ENCODE results near the gene HIPK2. TPM values are rescaled to one million over a fixed set of nuclear protein-coding genes. Genes with fewer than 3 reads are reported as not detected.
A peak's percentile ranks its signal among the peaks of the same experiment; 100 is the strongest.

Gene HIPK2
- total RNA-seq, 1 experiment from 2014 or later = 12.2 TPM

DNA sequence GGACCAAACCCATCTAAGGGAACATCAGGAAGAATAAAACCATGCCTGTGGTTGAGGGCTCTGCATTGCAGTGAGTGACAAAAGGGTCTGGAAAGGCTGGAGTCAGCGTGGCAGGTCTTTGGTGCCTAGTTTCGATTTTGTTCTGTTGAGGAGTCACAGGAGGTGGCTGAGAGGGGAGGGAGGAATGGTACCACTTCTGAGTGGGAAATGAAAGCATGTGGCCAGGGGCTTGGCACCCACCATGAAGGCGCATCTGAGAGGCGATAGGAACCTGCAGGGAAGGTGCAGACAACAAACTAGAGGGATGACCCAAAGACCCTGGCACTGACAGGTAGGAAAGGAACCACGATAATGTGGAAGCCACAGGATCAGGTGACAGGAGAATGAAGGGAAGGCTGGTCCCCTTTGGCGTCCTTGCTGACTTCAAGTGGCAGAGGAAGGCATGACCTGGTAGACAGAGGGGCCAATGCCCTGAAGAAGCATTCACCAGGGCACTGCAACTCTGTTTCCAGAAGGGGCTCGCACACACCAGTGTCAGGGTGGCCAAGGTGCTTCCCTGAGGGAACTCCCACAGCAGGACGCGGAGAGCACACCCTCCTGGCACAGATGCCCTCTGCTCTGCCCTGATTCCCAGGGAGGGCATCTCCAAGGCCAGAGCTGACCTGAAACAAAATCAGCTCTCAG is 41.7 kb downstream of the HIPK2 start:
- no peak for DNase-seq (ENCODE audit: low read depth)

DNA sequence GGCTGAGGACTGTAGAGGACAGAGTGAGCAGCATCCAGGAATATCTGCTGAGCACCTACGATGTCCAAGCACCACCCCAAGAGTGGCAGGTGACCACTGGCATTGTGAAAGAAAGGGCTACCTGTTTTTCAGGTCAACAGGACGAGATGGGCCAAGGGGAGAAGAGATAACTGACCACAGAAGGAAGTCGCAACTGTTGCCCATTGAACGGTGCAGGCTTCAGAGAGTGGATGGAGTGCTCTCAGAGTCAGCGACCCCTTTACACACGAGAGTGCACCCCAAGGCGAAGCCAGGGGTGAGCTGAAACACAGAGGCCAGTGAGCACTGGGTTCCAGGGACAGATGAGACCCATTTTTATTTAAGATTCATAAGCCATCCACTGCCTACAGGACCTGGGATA is 42.3 kb downstream of the HIPK2 start:
- no peak for DNase-seq (ENCODE audit: low read depth)

GRCh38 chr7:139734395-139734794 is 43.4 kb downstream of the HIPK2 start:
- peak; percentile 65 for DNase-seq (ENCODE audit: low read depth)

DNA sequence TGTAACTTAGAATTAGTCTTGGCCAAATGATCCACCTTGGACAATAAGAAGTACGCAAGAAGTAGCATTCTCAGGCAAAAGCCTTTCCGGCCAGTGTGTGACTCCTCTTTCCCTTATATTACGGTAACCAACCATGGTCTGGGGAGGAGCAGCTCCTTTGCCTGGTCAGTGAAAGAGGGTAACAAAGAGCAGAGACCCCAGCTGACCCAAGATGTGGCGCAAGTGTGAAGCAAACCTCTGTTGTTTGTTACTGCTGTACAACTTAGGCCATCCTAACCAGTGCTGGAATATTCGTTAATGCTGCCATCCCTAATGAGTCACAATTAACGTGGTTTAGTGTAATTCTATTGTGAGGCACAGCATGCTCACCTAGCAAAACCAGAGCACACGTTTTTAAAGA is 44.0 kb downstream of the HIPK2 start:
- no peak for DNase-seq (ENCODE audit: low read depth)

- no peak for DNase-seq (ENCODE audit: low read depth)
These were observed 45.2 kb downstream of the HIPK2 start for GRCh38 chr7:139732471-139733167.

GRCh38 chr7:139731802-139732470 is 45.9 kb downstream of the HIPK2 start:
- DNase-seq (ENCODE audit: low read depth) = peak; percentile 92

DNA sequence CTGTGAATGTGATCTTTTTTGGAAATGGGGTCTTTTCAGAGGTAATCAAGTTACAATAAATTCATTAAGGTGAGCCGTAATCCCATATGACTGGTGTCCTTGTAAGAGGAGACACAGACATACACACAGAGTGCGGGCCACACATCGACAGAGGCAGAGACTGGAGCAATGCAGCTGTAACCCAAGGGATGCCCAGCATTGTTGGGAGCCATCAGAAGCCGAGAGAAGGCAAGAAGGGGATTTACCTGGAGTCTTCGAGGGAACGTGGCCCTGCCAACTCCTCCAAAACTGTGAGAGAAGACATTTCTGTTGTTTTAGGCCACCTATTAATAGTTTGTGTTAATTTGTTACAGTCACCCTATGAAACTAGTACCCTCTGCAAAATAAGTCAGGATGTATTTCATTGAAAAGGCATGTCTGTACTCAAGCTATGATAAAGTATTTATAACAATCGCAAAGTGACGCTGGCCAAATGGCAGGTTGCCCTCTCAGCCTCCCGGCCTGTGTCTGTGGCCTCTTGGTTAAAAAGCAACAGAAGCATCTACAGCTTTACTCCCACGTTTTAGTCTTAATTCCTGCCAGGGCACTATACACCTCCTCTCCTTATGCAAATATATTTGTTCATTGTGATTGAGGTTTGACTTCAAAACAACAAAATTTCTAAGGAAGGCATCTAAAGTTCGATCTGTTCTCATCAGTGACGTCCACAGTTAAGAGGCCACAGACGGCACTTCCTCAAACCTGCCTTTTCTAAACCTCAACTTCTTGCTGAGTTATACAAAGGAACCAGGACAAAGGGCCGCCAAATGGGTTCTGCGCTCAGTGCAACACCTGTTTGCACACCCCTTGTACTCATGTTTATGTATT is 46.8 kb downstream of the HIPK2 start:
- DNase-seq (ENCODE audit: low read depth) = no peak

DNA sequence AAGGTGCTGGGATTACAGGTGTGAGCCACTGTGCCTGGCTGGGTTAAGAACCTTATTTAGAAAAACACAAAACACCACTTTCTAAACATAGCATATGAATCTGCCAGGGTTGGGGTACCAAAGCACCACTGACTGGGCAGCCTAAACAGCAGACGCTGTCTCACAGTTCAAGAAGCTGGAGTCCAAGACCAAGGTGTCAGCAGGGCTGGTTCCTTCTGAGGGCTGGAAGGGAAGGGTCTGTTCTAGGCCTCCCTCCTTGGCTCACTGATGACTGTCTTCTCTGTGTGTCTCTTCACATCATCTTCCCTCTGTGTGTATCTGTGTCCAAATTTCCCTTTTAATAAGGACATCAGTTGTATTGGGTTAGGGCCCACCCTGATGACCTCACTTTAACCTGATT is 49.6 kb downstream of the HIPK2 start:
- no peak for DNase-seq (ENCODE audit: low read depth)

GRCh38 chr7:139727151-139727705 is 50.6 kb downstream of the HIPK2 start:
- no peak for DNase-seq (ENCODE audit: low read depth)

- no peak for DNase-seq (ENCODE audit: low read depth)
These were observed 51.3 kb downstream of the HIPK2 start for GRCh38 chr7:139726485-139726869.

DNA sequence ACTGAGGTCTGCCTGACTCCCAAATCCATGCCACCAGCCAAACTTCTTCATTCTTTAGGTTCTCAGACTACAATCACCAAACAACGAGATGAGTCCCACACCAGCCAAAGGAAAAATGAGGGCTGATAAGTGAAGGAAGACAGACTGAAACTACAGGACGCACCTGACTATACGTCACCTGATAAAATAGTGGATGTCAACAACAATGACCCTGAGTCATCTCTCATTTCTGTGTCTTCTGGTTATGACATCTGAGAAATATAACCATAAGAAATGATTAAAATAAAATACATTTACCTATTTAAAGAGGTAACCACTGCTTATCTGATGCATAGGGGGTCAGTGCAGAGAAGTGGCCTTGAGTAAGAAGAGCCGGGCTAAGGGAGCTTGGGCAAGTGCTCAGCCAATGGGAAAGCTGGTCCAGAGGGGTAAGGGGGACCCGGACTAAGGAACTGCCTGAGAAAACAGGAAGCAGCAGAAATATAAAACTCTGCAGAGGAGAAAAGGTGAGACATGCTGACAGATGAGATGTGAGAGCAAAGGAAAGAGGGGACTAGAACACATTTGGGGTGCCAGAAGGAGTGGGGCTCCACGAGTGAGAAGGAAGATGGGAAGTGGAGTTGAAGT is 51.8 kb downstream of the HIPK2 start:
- DNase-seq (ENCODE audit: low read depth) = no peak

DNA sequence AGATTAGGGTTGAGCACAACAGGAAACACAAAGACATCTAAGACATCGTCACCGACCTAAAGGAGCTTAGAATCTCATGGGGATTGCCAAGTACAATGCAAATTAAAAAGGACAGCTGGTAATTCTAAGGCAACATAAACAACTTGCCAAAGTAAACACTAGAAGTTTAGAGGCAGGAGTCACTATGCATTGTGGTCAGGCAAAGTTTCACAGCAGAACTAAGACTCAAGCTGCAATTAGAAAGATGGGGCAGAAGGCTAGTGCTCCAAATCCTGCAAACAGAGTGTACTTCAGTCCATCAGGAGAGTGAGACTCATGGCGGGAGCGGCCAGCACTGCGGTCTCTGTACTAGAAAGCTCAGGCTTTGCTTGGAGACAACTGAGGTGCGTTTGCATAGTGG is 52.7 kb downstream of the HIPK2 start:
- peak; percentile 21 for DNase-seq (ENCODE audit: low read depth)

DNA sequence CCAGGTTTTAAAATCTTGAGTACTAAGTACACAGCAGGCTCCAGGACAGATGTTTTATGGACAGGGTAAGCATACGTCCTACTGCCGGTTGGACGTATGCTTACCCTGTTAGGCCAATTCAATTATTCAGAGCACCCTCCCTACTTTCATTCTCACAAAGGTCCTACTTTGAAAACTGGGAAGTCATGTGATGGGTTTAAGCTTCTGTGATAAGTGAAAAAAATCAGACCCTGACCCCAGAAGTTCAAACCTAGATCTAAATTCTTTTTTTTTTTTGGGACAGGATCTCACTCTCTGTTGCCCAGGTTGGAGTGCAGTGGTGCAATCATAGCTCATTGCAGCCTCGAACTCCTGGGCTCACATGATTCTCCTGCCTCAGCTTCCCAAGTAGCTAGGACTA is 55.2 kb downstream of the HIPK2 start:
- no peak for DNase-seq (ENCODE audit: low read depth)

GRCh38 chr7:139721821-139722220 is 56.0 kb downstream of the HIPK2 start:
- no peak for DNase-seq (ENCODE audit: low read depth)

DNA sequence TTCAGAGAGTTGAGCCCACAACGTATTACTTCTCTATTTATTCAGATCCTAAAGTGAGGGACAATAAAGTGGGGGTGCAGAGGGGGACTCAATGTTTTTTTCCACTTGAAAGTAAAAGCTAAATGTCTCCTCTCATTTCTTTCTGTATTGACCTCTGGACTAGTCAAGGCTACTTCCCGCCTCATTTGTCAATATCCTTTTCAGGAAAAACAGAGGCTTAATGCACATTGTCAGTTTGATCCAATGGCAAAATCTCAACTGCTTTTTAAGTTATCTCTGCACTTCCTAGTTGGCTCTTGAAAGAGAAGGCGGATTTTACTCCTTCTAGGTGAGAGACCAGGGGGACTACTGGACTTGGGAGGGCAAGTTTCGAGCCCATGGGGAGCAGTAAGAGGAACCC is 56.4 kb downstream of the HIPK2 start:
- DNase-seq (ENCODE audit: low read depth) = no peak

- DNase-seq (ENCODE audit: low read depth) = peak; percentile 32
These were observed 57.0 kb downstream of the HIPK2 start for GRCh38 chr7:139720705-139721231.

- no peak for DNase-seq (ENCODE audit: low read depth)
These were observed 57.6 kb downstream of the HIPK2 start for GRCh38 chr7:139720186-139720585.

- DNase-seq (ENCODE audit: low read depth) = no peak
These were observed 58.9 kb downstream of the HIPK2 start for GRCh38 chr7:139718859-139719258.

GRCh38 chr7:139718141-139718540 is 59.7 kb downstream of the HIPK2 start:
- no peak for DNase-seq (ENCODE audit: low read depth)

- DNase-seq (ENCODE audit: low read depth) = no peak
These were observed 61.4 kb downstream of the HIPK2 start for GRCh38 chr7:139716156-139716942.

Measured in Daoy (cell line).